ENCODE measurements around the gene TLR10. TPM values are rescaled to one million over a fixed set of nuclear protein-coding genes. Genes with fewer than 3 reads are reported as not detected.
"Not testable (repeated sequence)": the region's sequence is repeated elsewhere in the genome, so short reads cannot be mapped to it uniquely, and the experiment has no call there.

Gene TLR10
- total RNA-seq, 1 experiment from 2014 or later, result not detected

- intact Hi-C loops (cut with micrococcal nuclease; ENCODE audit: unreplicated experiment), result no loop called here
- POLR2A ChIA-PET (ENCODE audit: low non-redundant PET), result no interaction called here
Observed at GRCh38 chr4:38768968-38769394, 13.8 kb downstream of the TLR10 start.

DNA sequence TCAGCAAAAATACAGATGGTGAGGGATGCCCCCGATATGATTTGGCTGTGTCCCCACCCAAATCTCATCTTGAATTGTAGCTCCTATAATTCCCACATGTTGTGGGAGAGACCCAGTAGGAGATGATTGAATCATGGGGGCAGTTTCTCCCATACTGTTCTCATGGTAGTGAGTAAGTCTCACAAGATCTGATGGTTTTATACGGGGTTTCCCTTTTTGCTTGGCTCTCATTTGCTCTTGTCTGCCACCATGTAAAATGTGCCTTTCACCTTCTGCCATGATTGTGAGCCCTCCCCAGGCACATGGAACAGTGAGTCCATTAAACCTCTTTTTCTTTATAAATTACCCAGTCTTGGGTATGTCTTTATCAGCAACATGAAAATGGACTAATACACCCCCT is 15.8 kb downstream of the TLR10 start:
- H3K4me1 ChIP-seq (ENCODE audit: insufficient read depth, low read length, poor library complexity, severe bottlenecking); H3K4me3 ChIP-seq (ENCODE audit: low read depth, low read length, poor library complexity, severe bottlenecking); H3K27me3 ChIP-seq (replicated peaks; ENCODE audit: insufficient read depth, low read depth, low read length, poor library complexity); H3K27ac ChIP-seq (ENCODE audit: low read depth, low read length, poor library complexity, severe bottlenecking); intact Hi-C loops (cut with micrococcal nuclease; ENCODE audit: unreplicated experiment); BruUV-seq (replicated peaks); DNase-seq (ENCODE audit: low spot score); POLR2A ChIA-PET (ENCODE audit: low non-redundant PET); H3K9me3 ChIP-seq (ENCODE audit: low read depth, low read length, poor library complexity, severe bottlenecking); CTCF ChIA-PET; H3K36me3 ChIP-seq (ENCODE audit: insufficient read depth, low read length, poor library complexity, severe bottlenecking): not testable (repeated sequence)

More at GRCh38 chr4:38768968-38769394, 13.8 kb downstream of the TLR10 start:
- no peak for TF ChIP-seq EZH2 (IDR thresholded peaks at IDR 0.05; ENCODE audit: borderline replicate concordance, low read depth, low read length, poor library complexity, severe bottlenecking)
- Histone ChIP-seq H3K4me1 (ENCODE audit: insufficient read depth, low read length, poor library complexity, severe bottlenecking) (no peaks in the 10 kb centered on the region), H3K4me3 (ENCODE audit: low read depth, low read length, poor library complexity, severe bottlenecking) (no peak overlapping the region), H3K9me3 (ENCODE audit: low read depth, low read length, poor library complexity, severe bottlenecking) (no peaks in the 10 kb centered on the region), H3K27me3 (replicated peaks; ENCODE audit: insufficient read depth, low read depth, low read length, poor library complexity) (no peaks in the 10 kb centered on the region), H3K27ac (ENCODE audit: low read depth, low read length, poor library complexity, severe bottlenecking) (no peak overlapping the region), H3K36me3 (ENCODE audit: insufficient read depth, low read length, poor library complexity, severe bottlenecking) (no peaks in the 10 kb centered on the region)
- no TSS peak for BruUV-seq (replicated peaks)
- no peak for DNase-seq (ENCODE audit: low spot score)
- CTCF ChIA-PET, result no interaction called here

- Histone ChIP-seq H3K4me3 (ENCODE audit: low read depth, low read length, poor library complexity, severe bottlenecking) (no peak overlapping the region), H3K36me3 (ENCODE audit: insufficient read depth, low read length, poor library complexity, severe bottlenecking) (no peaks in the 10 kb centered on the region), H3K9me3 (ENCODE audit: low read depth, low read length, poor library complexity, severe bottlenecking) (no peaks in the 10 kb centered on the region), H3K4me1 (ENCODE audit: insufficient read depth, low read length, poor library complexity, severe bottlenecking) (no peaks in the 10 kb centered on the region), H3K27me3 (replicated peaks; ENCODE audit: insufficient read depth, low read depth, low read length, poor library complexity) (no peaks in the 10 kb centered on the region), H3K27ac (ENCODE audit: low read depth, low read length, poor library complexity, severe bottlenecking) (no peak overlapping the region)
- no peak for DNase-seq (ENCODE audit: low spot score)
- ChIA-PET CTCF (no interaction called here), POLR2A (ENCODE audit: low non-redundant PET) (no interaction called here)
- TF ChIP-seq CTCF (conservative IDR thresholded peaks at IDR 0.05; ENCODE audit: low read depth, low read length) (no peak), EZH2 (IDR thresholded peaks at IDR 0.05; ENCODE audit: borderline replicate concordance, low read depth, low read length, poor library complexity, severe bottlenecking) (no peak)
- intact Hi-C loops (cut with micrococcal nuclease; ENCODE audit: unreplicated experiment), result no loop called here
- BruUV-seq (replicated peaks), result no TSS peak
Observed at GRCh38 chr4:38765382-38765781, 17.4 kb downstream of the TLR10 start.

DNA sequence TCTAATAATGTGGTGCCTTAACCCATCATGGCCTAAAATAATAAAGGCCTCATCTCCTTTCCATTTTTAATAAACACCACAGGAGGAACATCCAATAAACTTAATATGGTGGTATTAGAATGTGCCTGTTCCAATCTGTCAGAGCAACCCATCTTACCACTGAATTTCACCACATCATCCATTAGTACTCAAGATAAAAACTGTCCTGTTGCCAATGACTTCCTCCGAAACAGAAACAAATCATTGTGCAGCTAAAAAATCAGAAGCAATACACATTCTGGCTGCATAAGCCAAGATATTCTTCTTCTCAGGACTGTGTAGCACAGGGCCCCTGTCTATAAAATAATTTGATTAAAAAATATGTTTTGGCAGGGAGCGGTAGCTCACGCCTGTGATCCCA is 18.5 kb downstream of the TLR10 start:
- TF ChIP-seq CTCF (conservative IDR thresholded peaks at IDR 0.05; ENCODE audit: low read depth, low read length), result no peak
- TF ChIP-seq EZH2 (IDR thresholded peaks at IDR 0.05; ENCODE audit: borderline replicate concordance, low read depth, low read length, poor library complexity, severe bottlenecking), result no peak
- Histone ChIP-seq H3K9me3 (ENCODE audit: low read depth, low read length, poor library complexity, severe bottlenecking) (no peaks in the 10 kb centered on the region), H3K36me3 (ENCODE audit: insufficient read depth, low read length, poor library complexity, severe bottlenecking) (no peaks in the 10 kb centered on the region), H3K27ac (ENCODE audit: low read depth, low read length, poor library complexity, severe bottlenecking) (no peak overlapping the region), H3K4me1 (ENCODE audit: insufficient read depth, low read length, poor library complexity, severe bottlenecking) (no peaks in the 10 kb centered on the region), H3K27me3 (replicated peaks; ENCODE audit: insufficient read depth, low read depth, low read length, poor library complexity) (no peaks in the 10 kb centered on the region), H3K4me3 (ENCODE audit: low read depth, low read length, poor library complexity, severe bottlenecking) (no peak overlapping the region)
- BruUV-seq (replicated peaks), result no TSS peak
- ChIA-PET CTCF (no interaction called here), POLR2A (ENCODE audit: low non-redundant PET) (no interaction called here)
- DNase-seq (ENCODE audit: low spot score), result no peak
- intact Hi-C loops (cut with micrococcal nuclease; ENCODE audit: unreplicated experiment), result no loop called here
